ENCODE results near the gene IL1A.

DNA sequence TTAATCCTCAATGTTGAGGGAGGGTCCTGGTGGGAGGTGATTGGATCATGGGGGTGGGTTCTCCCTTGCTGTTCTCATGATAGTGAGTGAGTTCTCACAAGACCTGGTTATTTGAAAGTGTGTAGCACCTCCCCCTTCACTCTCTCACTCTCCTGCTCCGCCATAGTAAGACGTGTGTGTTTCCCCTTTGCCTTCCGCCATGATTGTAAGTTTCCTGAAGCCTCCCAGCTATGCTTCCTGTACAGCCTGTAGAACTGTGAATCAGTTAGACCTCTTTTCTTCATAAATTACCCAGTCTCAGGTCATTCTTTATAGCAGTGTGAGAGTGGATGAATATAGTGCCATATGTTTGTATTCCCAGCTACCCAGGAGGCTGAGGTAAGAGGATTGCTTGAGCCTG, 42.7 kb upstream of the IL1A start:
- TF ChIP-seq JUN (IDR thresholded peaks at IDR 0.05; ENCODE audit: borderline replicate concordance, insufficient read depth, insufficient read length, low read depth) (no peak), POLR2AphosphoS5 (IDR thresholded peaks at IDR 0.05; ENCODE audit: insufficient read depth, low read depth, low read length) (no peak), EZH2 (IDR thresholded peaks at IDR 0.05; ENCODE audit: borderline replicate concordance, low read depth, low read length, severe bottlenecking) (no peak), POLR2A (IDR thresholded peaks at IDR 0.05; ENCODE audit: low read depth, low read length) (no peak)
- TF ChIP-seq, protein P1, sequence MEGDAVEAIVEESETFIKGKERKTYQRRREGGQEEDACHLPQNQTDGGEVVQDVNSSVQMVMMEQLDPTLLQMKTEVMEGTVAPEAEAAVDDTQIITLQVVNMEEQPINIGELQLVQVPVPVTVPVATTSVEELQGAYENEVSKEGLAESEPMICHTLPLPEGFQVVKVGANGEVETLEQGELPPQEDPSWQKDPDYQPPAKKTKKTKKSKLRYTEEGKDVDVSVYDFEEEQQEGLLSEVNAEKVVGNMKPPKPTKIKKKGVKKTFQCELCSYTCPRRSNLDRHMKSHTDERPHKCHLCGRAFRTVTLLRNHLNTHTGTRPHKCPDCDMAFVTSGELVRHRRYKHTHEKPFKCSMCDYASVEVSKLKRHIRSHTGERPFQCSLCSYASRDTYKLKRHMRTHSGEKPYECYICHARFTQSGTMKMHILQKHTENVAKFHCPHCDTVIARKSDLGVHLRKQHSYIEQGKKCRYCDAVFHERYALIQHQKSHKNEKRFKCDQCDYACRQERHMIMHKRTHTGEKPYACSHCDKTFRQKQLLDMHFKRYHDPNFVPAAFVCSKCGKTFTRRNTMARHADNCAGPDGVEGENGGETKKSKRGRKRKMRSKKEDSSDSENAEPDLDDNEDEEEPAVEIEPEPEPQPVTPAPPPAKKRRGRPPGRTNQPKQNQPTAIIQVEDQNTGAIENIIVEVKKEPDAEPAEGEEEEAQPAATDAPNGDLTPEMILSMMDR (IDR thresholded peaks at IDR 0.05; ENCODE audit: extremely low read depth in 1 of 2, insufficient read depth in 1 of 2, low read depth in 1 of 2, low read length in 2 of 2) = no peak

Data from endothelial cell of umbilical vein (primary cell).